ENCODE data around the gene SCN4B.

Gene SCN4B

DNA sequence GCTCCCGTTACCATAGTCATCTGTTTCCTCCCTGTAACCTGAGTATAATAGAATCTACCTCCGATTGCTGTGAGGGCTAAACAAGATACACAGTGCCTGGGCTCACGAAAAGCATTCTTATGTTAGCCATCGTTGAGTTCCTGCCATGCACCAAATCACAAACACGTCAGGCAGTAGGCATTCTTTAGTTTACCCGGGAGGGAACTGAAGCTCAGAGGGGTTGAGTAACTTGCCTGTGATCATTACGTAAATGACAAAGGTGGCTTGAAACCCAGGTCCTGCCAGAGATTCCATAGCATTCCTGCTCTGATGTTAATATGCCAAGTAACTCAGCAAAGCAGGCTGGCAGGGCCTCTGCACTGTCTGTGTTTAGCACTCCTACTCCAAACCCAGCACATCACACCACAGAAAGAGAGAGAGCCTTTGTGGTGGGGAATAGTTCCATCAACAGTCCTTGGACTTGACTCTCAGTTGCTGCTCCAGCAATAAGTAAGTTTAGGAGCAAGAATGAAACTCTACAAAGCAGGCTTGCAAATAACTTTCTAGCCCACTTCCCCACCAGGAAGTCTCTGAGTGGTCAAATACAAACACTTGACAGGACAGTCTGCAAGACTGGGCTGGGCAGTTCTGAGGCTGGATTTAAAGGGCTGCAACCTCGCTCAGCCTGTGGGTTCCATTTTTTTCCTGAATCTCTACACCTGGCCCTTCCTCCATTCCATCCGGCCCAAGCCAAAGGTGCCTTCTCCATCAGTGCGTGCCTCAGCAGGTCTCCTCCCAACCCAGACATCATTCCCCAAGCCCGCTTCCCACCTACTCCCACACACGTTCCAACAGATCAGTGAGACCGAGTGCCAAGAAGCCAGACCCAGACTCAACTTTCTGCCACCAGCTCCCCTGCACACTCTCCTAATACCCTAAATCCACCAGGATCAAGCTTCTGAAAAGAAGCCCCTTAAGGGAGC is 22.7 kb upstream of the SCN4B start:
- in situ Hi-C loops (cut with HindIII; ENCODE audit: low pct_ligation_motif_present, low pct_unique_long_range_greater_than_20kb, low sequenced_read_pairs): no loop called here
- DNase-seq: no peak

DNA sequence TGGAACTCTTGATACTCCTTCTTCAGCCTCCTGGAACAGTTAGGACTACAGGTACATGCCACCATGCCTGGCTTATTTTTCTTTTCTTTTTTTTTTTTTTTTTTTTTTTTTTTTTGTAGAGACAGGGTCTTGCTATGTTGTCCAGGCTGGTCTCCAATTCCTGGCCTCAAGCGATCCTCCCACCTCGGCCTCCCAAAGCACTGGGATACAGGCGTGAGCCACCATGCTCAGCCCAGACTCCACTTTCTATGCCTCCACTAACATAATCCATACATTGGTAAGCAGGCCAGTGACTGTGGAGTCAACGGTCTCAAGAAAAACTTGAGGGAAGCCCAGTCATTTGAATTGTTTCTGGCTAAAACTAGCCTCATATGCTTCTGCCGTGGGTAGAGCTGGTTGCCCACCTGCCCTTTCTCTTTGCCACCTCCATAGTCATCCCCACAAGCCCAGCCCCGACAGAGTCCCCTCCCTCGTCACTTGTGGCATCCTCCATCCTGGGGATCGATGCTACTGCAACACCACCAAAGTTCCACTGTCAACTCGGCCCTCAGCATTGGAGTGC is 21.5 kb upstream of the SCN4B start:
- in situ Hi-C loops (cut with HindIII; ENCODE audit: low pct_ligation_motif_present, low pct_unique_long_range_greater_than_20kb, low sequenced_read_pairs): no loop called here
- no peak for DNase-seq

DNA sequence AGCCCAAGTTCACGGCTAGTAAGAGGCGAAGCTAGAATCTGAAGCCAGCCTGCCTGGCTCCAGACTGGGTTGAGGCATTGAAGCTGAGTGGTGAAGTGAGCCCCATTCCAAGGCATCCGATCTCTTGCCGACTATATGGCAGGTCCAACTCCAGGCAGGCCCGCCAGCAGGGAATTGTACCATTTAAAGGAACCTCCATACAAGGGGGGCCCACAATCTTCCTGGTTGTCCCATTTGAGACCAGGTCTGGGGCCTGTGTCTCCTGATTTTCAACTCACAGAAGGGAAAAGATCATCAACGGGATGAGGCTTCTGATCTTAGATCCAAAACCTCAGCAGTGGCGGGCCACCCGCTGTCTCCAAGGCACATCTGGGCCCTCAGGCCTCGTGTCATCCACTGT is 19.7 kb upstream of the SCN4B start:
- no peak for DNase-seq
- in situ Hi-C loops (cut with HindIII; ENCODE audit: low pct_ligation_motif_present, low pct_unique_long_range_greater_than_20kb, low sequenced_read_pairs): no loop called here

DNA sequence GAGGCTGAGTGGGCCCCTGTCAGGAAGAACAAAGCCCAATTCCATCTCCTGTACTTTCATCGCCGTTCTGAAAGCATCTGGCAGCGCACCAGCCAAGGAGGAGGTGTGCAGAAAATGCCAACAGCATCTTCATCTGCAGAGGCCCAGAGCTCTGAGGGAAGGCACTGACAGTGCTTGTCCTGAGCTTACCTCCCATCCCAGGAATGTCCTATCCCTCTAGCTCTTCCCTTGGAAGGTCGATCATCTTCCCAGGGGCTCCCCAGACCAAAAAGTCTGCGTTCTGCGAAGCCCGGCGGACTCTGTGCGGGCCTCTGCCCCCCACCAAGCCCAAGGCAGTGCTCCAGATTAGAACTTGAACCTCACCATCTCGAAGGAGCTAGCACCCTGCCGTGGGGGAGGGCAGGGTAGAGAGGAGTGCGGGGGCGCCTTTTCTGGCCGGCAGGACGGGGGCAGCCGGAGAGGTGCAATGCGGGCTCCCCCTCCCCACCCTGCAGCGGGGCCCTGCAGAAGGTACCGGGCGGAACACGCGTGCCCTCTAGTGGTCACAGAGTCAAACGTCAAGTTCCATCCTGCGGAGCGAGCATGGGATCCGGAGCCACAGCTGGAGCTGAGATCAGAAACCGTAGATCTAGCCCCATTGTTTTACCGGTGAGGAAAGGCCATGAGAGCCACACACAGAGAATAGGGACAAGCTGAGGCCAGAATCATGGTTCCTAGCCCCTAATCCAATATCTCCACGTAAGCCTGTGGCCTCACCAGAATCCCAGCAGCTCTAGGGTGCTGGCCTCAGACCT is 18.8 kb upstream of the SCN4B start:
- in situ Hi-C loops (cut with HindIII; ENCODE audit: low pct_ligation_motif_present, low pct_unique_long_range_greater_than_20kb, low sequenced_read_pairs): no loop called here
- peak; percentile 54 for DNase-seq

DNA sequence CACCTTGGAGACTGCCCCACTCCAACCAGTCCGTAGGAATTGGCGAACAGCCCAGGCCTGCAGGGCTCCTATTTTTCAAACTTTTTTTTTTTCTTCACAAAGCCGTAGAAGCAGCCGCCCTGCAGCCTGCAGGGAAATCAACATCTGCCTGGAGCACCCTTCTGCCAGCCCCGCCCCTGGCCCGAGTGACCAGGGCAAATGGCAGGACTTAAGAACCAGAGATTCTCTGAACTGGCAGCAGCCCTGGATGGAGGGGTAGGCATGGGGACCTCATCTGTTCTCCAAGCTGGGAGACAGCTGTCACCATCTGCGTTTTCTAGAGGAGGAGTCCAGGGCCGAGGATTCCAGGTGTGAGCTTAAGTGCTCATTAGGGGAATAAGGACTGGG is 18.3 kb upstream of the SCN4B start:
- in situ Hi-C loops (cut with HindIII; ENCODE audit: low pct_ligation_motif_present, low pct_unique_long_range_greater_than_20kb, low sequenced_read_pairs): no loop called here
- DNase-seq: no peak

DNA sequence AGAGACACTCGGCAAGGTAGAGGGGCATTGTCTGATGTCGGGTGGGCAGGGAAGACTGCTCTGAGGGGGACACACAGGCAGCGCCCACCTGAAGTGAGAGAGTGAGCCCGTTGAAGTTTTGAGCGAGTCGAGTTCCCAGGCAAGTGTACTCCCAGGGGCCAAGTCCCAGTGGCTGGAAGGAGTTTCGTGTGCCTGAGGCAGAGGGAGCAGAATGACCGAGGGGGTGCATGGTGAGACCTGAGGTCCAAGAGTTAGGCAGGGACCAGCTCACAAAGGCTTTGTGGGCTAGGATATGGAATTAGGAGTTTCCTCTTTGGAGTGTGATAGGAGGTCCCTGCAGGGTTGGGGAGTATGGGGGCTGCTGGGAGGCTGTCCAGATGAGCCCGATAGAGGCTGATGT is 17.6 kb upstream of the SCN4B start:
- DNase-seq: no peak
- in situ Hi-C loops (cut with HindIII; ENCODE audit: low pct_ligation_motif_present, low pct_unique_long_range_greater_than_20kb, low sequenced_read_pairs): no loop called here

DNA sequence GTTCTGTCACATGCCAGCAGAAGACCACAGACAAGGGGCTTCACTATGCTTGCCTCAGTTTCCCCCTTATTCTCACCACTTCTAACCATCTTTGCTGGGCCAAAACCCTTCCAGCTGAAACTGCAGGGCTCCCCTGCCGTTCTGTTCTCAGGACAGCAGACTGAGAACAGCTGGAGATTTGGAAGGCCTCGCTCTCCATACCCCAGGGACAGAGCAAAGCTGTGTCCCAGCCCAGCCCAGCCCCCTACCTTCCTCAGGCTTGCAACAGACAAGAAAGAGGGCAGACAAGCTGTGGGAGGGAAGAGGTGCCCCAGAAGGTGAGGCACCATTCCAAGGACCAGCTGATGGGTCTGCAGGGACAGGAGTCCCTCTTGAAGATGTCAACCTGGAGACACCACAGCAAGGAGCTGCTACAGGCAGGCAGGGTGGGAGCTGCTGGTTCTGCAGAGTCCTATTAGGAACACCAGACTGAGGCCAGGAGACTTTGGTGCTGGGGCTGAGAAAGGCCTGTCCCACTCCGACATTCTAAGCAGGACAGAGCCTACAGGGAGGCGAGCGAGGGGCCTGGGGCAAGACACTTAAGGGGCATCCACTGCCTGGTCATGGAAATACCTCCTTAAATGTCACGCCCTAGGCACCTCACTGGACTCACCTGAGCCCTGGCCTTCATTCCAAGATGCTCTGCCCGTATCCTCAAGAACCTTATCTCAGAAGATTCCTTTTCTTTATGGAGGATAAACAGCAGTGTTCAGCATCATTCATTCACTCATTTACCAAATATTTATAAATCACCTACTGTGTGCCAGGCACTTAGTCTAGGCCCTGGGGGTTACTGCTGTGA is 16.9 kb upstream of the SCN4B start:
- no peak for DNase-seq
- in situ Hi-C loops (cut with HindIII; ENCODE audit: low pct_ligation_motif_present, low pct_unique_long_range_greater_than_20kb, low sequenced_read_pairs): no loop called here

DNA sequence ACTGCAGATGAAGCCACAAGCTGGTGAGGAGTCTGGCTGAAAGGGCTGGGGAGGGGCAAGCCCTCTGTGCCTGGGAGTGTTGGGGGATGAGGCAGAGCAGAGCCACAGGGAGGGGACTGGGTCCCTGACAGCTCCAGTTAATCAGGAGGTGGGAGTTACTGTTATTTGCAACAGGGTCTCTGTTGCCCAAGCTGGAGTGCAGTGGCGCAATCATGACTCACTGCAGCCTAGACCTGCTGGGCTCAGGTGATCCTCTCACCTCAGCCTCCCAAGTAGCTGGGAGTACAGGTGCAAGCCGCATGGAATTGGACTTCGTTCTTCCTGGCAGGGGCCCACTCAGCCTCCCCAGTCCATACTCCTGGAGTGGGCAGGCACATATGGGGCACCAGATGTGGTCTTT is 16.1 kb upstream of the SCN4B start:
- DNase-seq: no peak
- in situ Hi-C loops (cut with HindIII; ENCODE audit: low pct_ligation_motif_present, low pct_unique_long_range_greater_than_20kb, low sequenced_read_pairs): no loop called here

DNA sequence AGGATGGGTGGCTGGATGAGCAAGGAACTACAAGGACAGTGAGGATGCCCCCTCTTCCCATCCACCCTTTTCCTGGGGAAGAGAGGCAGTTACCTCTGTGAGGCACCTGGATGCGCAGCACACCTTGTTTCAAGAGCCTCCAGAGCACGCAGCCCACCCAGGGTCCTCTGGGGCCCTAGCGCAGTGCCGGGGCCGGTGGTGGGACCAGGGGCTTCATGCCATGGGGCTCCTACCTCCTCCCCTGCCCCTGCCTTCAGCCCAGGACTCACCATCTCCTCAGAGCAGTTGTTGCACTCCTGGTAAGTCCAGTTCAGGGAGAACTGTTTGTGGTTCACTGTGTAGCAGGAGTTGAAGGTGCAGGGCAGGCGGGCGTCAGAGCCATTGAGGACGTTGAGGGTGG is 15.7 kb upstream of the SCN4B start:
- no peak for DNase-seq
- in situ Hi-C loops (cut with HindIII; ENCODE audit: low pct_ligation_motif_present, low pct_unique_long_range_greater_than_20kb, low sequenced_read_pairs): no loop called here

DNA sequence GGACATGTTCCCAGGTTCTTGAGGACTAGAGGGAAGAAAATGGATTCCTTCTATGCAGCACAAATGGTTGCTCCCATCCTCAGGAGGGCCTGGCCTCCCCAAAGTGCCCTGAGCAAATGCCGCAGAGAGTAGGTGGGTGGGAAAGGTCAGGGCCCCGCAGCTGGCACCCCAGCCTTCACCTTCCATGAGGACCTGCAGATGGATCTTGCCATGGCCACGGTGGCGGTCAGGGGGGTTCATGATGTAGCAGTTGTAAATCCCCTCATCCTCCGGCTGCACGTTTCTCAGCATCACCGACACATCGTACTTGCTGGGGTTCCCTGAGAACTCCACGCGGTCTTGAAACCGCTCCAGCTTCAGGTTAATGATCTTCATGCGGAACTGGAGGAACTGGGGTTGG is 15.3 kb upstream of the SCN4B start:
- in situ Hi-C loops (cut with HindIII; ENCODE audit: low pct_ligation_motif_present, low pct_unique_long_range_greater_than_20kb, low sequenced_read_pairs): no loop called here
- no peak for DNase-seq

DNA sequence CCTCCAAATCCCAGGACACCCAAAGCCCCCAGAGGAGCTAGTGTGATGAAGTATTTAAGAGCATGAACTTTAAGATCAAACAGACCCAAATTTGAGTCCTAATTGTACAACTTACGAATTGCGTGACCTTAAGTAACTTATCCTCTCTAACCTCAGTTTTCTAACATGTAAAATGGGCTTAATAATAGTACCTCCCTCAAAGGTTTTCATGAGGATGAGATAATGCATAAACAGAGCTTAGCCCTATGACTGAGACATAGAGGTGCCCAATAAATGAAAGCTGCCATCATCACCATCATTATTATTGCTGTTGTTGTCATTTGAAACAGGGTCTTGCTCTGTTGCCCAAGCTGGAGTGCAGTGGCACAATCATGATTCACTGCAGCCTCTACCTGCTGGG is 14.6 kb upstream of the SCN4B start:
- no peak for DNase-seq
- in situ Hi-C loops (cut with HindIII; ENCODE audit: low pct_ligation_motif_present, low pct_unique_long_range_greater_than_20kb, low sequenced_read_pairs): no loop called here

DNA sequence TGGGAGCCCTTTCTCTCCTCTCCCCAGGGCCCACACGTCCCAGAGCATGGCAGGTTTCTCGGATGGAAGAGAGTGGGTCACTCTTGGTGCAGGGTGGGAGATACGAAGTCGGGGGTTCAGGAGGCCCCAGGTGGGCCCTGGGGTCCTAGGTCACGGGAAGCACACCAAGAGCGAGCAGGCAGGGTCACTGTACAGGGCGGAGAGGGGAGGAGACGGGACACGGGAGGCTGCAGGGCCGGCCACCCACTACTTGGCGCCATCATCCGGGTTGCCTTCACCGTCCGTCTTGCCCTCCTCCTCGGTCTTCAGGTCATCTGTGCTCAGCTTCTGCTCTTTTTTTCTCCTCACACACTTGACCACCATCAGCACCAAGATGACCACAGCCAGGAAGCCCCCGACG is 14.0 kb upstream of the SCN4B start:
- in situ Hi-C loops (cut with HindIII; ENCODE audit: low pct_ligation_motif_present, low pct_unique_long_range_greater_than_20kb, low sequenced_read_pairs): no loop called here
- no peak for DNase-seq

DNA sequence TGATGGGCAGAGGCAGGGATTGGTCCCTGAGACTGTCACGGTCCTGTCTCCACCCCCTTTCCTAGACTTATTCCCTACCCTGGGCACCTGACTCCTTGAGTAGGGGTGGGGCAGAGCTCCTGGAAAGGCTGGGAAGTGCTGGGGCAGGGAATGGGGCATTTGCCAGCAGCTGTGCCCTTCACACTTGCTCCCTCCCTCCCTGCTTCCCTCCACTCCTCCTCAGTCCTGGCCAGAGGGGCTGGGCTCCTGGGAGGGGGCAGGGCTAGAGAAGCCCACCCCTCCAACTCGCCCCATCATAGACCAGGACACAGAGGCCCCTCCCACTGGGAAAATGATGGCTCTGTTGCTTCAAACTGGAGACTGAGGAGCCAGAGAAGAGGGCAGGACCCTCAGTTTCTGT is 12.3 kb upstream of the SCN4B start:
- in situ Hi-C loops (cut with HindIII; ENCODE audit: low pct_ligation_motif_present, low pct_unique_long_range_greater_than_20kb, low sequenced_read_pairs): no loop called here
- no peak for DNase-seq

DNA sequence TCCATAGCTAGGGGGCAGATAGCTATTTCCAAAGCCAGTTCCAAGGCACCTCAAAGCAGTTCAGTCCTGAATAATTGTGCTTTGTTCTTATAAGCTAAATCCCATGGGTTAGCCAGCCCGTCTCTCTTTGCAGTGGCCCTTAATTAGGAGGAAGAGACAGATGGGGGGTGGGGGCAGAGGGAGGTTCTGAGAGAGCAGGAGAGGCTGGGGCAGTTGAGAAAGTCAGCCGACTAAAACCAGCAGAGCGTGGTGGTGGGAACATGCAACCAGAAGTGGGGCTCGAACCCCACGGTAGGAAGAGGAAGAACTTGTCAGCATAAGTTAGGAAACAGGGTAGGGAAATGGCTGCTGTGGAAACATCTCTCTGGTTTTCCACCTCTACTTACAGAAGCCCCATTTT is 10.9 kb upstream of the SCN4B start:
- in situ Hi-C loops (cut with HindIII; ENCODE audit: low pct_ligation_motif_present, low pct_unique_long_range_greater_than_20kb, low sequenced_read_pairs): no loop called here

DNA sequence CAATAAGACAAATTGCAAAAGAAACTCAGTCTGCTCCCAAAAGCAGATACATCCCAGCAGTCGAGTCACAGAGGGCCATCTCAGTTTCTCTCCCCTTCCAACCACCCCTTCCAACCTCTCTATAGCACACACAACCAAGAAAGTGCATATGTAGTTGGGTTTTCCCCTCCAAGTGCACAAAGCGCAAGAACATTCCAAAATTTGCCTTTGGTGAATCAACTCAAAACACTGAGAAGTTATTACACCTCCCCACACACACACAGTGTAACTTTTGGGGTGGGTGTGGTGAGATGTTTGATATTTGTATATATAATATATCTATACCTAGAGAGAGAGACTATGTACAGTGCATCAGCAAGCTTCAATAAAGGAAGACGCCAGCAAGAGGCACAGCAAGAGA is 10.2 kb upstream of the SCN4B start:
- in situ Hi-C loops (cut with HindIII; ENCODE audit: low pct_ligation_motif_present, low pct_unique_long_range_greater_than_20kb, low sequenced_read_pairs): no loop called here
- no peak for DNase-seq

More for the DNA sequence above, 10.9 kb upstream of the SCN4B start:
- no peak for DNase-seq

DNA sequence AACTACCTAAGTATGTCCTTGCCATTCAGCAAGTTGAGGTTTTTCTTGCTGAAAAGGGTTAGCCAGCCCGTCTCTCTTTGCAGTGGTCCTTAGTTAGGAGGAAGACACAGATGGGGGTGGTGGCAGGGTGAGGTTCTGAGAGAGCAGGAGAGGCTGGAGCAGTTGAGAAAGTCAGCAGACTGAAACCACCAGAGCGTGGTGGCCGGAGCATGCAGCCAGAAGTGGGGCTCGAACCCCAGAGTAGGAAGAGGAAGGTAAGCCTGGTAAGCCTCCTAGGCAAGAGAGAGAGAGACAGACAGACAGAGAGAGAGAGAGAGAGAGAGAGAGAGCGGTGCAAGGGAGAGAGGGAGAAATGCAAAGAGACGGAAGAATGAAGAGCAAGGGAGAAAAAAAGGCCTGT is 9.2 kb upstream of the SCN4B start:
- in situ Hi-C loops (cut with HindIII; ENCODE audit: low pct_ligation_motif_present, low pct_unique_long_range_greater_than_20kb, low sequenced_read_pairs): no loop called here
- no peak for DNase-seq

DNA sequence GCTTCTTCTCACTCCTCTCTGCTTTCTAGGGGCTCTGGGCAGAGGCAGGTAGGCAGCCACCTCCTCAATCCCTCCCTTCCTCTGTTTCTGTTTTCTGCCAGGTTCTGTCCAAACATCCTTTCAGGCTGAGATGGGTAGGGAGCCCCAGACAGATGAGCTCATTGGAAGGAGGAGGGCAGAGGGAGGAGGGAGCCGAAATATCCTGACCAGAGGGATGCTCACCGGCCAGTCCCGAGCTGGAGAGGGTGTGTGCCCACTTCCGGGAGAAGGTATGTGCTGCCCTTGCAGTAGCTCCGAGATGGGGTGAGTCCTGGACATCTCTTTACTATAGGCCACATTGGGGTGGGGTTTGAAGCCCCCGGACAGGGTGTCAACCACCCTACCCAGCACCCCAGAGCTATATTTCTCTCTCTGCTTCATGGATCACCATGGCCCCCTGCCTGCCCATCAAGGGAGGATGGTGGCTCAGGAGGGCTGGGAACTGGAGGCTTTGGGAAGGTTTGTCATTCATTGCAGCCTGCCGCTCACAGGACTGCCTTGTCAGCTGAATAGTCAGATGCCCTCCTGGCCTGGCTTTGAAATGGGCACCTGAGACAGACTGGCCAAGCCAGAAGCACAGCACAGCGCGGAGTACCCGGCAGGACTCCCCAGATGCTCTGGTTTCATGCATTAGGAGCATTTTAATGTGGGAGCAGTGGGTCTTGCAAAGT is 4.7 kb upstream of the SCN4B start:
- no peak for DNase-seq
- in situ Hi-C loops (cut with HindIII; ENCODE audit: low pct_ligation_motif_present, low pct_unique_long_range_greater_than_20kb, low sequenced_read_pairs): no loop called here

DNA sequence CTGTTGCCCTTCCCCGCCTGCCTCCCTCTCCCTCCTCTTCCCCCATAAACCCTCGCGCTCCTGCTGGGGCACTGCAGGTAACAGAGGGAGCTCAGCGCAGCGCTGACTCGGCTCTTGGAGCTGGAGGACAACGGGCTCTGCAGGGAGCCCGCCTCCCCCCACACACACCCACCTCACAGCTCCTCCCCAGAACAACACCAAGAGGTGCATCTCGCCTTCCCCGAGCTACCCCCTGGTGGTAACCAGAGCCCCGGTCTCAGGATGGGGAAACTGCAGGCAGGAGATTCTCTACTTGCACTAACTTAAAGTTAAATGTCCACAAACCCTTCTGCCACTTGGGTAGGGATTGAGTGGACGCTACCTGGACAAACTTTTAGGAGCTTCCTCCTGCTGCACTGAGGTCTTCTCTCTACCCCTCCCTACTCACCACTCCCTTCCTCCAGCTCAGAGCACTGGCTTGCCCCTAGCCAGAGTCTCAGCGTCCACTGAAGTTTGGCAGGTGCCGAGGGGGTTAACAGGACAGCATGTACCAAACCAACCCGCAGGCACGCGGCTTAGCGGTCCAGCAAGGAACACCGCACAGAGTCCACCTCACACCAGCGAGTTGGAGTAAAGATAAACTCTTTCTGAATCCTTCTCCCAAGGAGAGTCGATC is 4.0 kb upstream of the SCN4B start:
- no peak for DNase-seq
- in situ Hi-C loops (cut with HindIII; ENCODE audit: low pct_ligation_motif_present, low pct_unique_long_range_greater_than_20kb, low sequenced_read_pairs): no loop called here

Measured in ACHN (cell line).